Calu3 (cell line): ENCODE results near the gene MYL11. TPM values are rescaled to one million over a fixed set of nuclear protein-coding genes. Genes with fewer than 3 reads are reported as not detected.
A peak's percentile ranks its signal among the peaks of the same experiment; 100 is the strongest.

Source experiments
- BruUV-seq: library from RNA; stranded (reverse); fragments of 400-500 nt; replicated peaks from 2 replicates; lab custom pipeline; 2021; lab: Mats Ljungman, UMichigan
- CTCF ChIA-PET: fragments of 300-600 bp; sonication (Branson Sonifier 250); formaldehyde crosslinking; loops from one replicate; lab custom pipeline; 2022; ENCODE audit warnings: antibody characterized with exemption; lab: Charles Lee
- DNase-seq: peaks from one replicate; pipeline ENCODE4 v3.0.0; 2022
- H3K27ac Mint-ChIP-seq: one replicate; pipeline ENCODE4 v1.8.0; 2022; ENCODE audit warnings: mixed read lengths; ENCODE audit not compliant: unreplicated experiment
- H3K27me3 Mint-ChIP-seq: one replicate; pipeline ENCODE4 v1.8.0; 2022; ENCODE audit warnings: mixed read lengths; ENCODE audit not compliant: unreplicated experiment
- H3K36me3 Mint-ChIP-seq: one replicate; pipeline ENCODE4 v1.8.0; 2022; ENCODE audit warnings: mild to moderate bottlenecking, moderate library complexity, mixed read lengths; ENCODE audit not compliant: insufficient read depth, unreplicated experiment
- H3K4me1 Mint-ChIP-seq: one replicate; pipeline ENCODE4 v1.8.0; 2022; ENCODE audit warnings: mild to moderate bottlenecking, low read depth, mixed read lengths; ENCODE audit not compliant: unreplicated experiment
- H3K4me3 Mint-ChIP-seq: one replicate; pipeline ENCODE4 v1.8.0; 2022; ENCODE audit warnings: mild to moderate bottlenecking, low read depth, moderate library complexity, mixed read lengths; ENCODE audit not compliant: unreplicated experiment
- H3K9me3 Mint-ChIP-seq: one replicate; pipeline ENCODE4 v1.8.0; 2022; ENCODE audit warnings: low read depth, mixed read lengths; ENCODE audit not compliant: unreplicated experiment
- intact Hi-C: fragments of 100-400 bp; cut with micrococcal nuclease; formaldehyde crosslinking; loops from one replicate; pipeline ENCODE4 v1.10.0; 2022; ENCODE audit not compliant: unreplicated experiment
- total RNA-seq: library from RNA; stranded (reverse); gene quantifications from 2 replicates; pipeline ENCODE4 v1.2.3, GENCODE V29; 2022
- TF ChIP-seq, protein P1 (sequence below): fragments of 200-600 bp; IDR thresholded peaks from one replicate; pipeline ENCODE4 v1.8.0; 2022; ENCODE audit warnings: antibody characterized with exemption; ENCODE audit not compliant: unreplicated experiment

The MYL11 gene
- total RNA-seq, 1 experiment from 2014 or later = not detected

DNA sequence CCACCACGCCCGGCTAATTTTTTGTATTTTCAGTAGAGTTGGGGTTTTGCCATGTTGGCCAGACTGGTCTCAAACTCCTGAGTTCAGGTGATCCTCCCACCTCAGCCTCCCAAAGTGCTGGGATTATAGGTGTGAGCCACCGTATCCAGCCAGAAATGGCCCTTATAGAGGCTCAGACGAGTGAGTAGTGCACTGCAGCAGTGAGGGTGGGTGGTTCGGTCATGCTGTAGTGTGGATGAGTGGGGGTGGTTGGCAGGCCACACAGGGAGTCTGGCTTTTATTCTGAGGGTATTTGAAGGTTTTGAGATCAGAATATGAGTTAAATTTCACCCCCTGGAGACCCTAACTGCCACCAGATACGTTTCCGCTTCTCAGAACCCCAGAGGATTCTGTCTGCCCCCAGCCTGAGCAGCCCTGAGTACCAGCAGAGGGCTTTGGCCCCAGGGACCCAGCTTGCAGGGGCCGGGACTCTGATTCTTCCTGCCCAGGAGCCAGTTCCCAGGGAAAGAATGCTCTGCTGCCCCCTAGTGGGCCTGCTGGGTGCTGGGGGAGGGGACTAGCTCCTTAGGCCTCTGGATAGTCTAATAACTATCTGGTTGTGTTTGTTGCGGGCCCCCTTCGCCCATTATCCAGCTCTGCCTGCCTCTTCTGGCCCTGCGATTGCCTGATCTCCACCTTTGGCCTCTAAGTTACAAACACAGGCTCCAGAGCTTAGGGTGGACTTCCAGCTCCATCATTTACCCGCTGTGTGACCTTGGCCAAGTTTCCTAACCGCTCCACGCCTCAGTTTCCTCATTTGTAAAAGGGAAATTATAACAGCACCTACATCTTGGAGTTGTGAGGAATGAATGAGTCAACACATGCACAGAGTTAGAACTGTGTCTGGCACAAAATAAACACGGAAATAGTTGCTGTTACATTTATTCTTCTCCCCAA lies 34.8 kb downstream of the MYL11 start:
- TF ChIP-seq, protein P1, sequence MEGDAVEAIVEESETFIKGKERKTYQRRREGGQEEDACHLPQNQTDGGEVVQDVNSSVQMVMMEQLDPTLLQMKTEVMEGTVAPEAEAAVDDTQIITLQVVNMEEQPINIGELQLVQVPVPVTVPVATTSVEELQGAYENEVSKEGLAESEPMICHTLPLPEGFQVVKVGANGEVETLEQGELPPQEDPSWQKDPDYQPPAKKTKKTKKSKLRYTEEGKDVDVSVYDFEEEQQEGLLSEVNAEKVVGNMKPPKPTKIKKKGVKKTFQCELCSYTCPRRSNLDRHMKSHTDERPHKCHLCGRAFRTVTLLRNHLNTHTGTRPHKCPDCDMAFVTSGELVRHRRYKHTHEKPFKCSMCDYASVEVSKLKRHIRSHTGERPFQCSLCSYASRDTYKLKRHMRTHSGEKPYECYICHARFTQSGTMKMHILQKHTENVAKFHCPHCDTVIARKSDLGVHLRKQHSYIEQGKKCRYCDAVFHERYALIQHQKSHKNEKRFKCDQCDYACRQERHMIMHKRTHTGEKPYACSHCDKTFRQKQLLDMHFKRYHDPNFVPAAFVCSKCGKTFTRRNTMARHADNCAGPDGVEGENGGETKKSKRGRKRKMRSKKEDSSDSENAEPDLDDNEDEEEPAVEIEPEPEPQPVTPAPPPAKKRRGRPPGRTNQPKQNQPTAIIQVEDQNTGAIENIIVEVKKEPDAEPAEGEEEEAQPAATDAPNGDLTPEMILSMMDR = peak; percentile 98
- no peaks in the 10 kb centered on the region for H3K9me3 Mint-ChIP-seq
- peak; percentile 98 for DNase-seq
- intact Hi-C loops = no loop called here
- H3K4me3 Mint-ChIP-seq = peak overlapping the region; percentile 72
- H3K4me1 Mint-ChIP-seq = peaks cover 41% of the 10 kb centered on the region
- peaks cover 57% of the 10 kb centered on the region for H3K36me3 Mint-ChIP-seq
- BruUV-seq = no TSS peak
- CTCF ChIA-PET = interaction anchor here (0.6 to 2.0 kb wide), 17 partner anchors 8 to 530 kb away, joined by 3 to 24 read pairs (median 4); partner anchors contain the start of genes DCTPP1, TBC1D10B, ZNF48 and ZNF689
- no peaks in the 10 kb centered on the region for H3K27me3 Mint-ChIP-seq
- H3K27ac Mint-ChIP-seq = peak overlapping the region; percentile 58

DNA sequence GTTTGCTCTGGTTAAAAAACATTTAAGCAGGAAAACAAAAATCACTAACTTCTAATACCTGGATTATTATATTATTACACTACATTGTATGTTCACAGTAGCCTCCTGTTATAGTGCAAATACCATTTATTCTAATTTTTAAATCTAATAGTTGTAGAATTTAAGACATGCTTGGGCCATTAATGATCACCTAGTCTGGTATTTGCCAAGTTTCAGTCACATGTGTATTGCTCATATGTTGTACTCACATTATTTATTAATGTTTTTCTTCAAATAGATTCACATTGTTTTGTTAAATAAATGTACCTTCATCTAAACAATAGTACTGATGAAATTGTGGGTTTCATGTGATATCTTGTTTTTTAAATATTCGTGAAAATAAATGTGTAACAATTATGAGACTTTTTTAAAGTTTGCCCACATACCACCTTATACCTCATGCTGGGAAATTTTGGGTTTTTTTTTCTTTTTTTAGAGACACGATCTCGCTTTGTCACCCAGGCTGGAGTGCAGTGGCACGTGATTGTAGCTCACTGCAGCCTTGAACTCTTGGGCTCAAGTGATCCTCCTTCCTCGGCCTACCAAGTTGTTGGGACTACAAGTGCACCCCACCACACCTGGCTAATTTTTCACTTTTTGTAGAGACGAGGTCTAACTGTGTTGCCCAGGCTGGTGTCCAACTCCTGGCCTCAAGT lies 38.7 kb downstream of the MYL11 start:
- no TSS peak for BruUV-seq
- intact Hi-C loops = no loop called here
- Mint-ChIP-seq H3K27ac (peak overlapping the region; percentile 40), H3K4me1 (peaks cover 56% of the 10 kb centered on the region), H3K27me3 (no peaks in the 10 kb centered on the region), H3K4me3 (peak overlapping the region; percentile 15), H3K9me3 (no peaks in the 10 kb centered on the region), H3K36me3 (peaks cover 68% of the 10 kb centered on the region)
- no peak for DNase-seq
- CTCF ChIA-PET = interaction anchor here (0.5 to 0.7 kb wide), 3 partner anchors 8 to 322 kb away, joined by 3 read pairs; partner anchors contain the start of gene TBX6
- TF ChIP-seq, protein P1 = no peak

DNA sequence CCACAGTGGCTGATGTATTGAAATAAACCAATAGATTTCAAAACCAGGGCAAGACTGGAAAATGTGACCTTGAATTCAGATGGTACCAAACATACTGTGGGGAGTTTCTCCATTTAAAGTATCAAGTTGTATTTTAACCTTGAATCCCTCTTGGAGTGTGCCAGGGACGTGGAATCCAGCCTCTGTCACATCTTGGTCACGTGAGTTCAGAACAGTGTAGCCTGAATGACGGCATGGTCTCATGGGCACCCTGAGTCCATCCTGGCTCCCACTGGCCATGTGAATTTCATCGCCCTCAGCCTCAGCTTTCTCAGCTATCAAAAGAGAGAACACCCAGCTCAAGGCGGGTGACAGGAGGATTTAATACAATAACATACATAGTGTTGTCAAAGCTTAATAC lies 39.6 kb downstream of the MYL11 start:
- no TSS peak for BruUV-seq
- intact Hi-C loops = no loop called here
- Mint-ChIP-seq H3K27ac (peak overlapping the region; percentile 40), H3K9me3 (no peaks in the 10 kb centered on the region), H3K36me3 (peaks cover 71% of the 10 kb centered on the region), H3K4me3 (peak overlapping the region; percentile 15), H3K4me1 (peaks cover 53% of the 10 kb centered on the region), H3K27me3 (no peaks in the 10 kb centered on the region)
- CTCF ChIA-PET = interaction anchor here (0.7 kb wide), 1 partner anchor 9 kb away, joined by 3 read pairs; no protein-coding TSS in a partner anchor
- DNase-seq = no peak
- TF ChIP-seq, protein P1 = no peak

DNA sequence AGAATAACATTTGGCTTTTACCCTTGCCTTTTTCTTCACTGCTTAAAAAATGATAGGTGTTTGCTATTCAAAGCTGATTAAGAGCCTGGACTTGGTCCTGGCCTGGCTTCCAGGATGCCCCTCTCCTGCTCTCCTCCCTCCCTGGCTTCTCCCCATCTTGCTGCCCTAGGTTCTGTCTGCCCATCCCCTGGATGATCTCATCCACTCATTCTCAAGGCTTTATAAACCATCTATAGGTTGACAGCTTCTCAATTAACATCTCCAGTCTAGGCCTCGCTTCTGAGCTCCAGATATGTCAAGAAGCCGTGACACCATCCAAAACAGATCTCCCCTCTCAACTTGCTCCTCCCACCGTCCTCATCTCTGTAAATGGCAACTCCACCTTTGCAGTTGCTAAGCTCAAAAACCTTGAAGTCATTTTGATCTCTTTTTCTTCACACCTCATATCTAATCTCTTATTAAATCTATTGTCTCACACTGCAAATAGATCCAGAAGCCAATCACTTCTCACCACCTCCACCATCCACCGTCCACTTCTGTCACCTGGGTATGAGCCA lies 41.5 kb downstream of the MYL11 start:
- Mint-ChIP-seq H3K4me1 (peaks cover 38% of the 10 kb centered on the region), H3K36me3 (peaks cover 71% of the 10 kb centered on the region), H3K9me3 (no peaks in the 10 kb centered on the region), H3K27me3 (no peaks in the 10 kb centered on the region), H3K4me3 (no peak overlapping the region), H3K27ac (no peak overlapping the region)
- TF ChIP-seq, protein P1 = no peak
- DNase-seq = no peak
- CTCF ChIA-PET = no interaction called here
- intact Hi-C loops = no loop called here
- no TSS peak for BruUV-seq
